ENCODE results near the gene PLK1. TPM values are rescaled to one million over a fixed set of nuclear protein-coding genes. Genes with fewer than 3 reads are reported as not detected.

The PLK1 gene
- total and polyA plus RNA-seq, 2 of the 13 experiments (the other 11 are each of a cell fraction or from before 2014, with no cell fraction given) = 71.5 to 76.3 TPM

DNA sequence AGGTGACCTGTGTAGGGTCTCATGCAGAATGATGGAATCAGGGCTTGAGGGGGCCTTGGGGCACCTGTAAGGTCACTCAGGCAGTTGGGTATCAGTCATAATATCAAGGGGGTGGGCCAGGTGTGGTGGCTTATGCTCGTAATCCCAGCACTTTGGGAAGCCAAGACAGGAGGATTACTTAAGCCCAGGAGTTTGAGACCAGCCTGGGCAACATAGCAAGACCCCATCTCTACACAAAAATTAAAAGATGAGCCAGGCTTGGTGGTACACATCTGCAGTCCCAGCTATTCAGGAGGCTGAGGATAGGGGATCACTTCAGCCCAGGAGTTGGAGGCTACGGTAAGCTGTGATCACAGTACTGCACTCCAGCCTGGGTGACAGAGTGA, 26.8 kb downstream of the PLK1 start (continued):
- TF ChIP-seq HOXA7 (CRISPR knock-in tag; IDR thresholded peaks at IDR 0.05) (0 out of 2 replicates have a peak, but pooled peaks have one; percentile 4), PAXIP1 (CRISPR knock-in tag; conservative IDR thresholded peaks at IDR 0.05) (no peak), ZNF44 (CRISPR knock-in tag; IDR thresholded peaks at IDR 0.05) (no peak)

DNA sequence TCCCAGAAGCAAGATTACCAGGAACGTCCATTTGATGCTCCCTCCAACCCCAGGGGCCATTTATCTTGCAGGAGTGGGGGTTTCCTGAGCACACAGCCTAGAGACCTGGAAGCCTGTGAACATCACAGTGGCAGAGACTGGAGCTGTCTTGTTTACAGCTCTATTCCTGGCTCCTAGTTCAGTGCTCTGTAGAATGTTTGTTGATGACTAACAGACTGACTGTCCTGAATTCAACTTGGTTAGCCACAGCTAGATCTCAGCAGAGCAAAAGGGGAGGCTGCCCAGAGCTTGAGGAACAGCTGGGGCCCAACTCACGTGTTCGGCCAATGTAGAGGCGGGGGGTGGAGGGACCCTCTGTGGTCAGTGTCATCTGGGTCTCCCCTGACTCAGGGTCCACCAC, 27.8 kb downstream of the PLK1 start:
- FAIRE-seq (no peak), ATAC-seq (no peak), DNase-seq (ENCODE audit: low spot score) (no peak)
- in situ Hi-C loops (cut with HindIII; ENCODE audit: extremely low pct_ligation_motif_present, low pct_unique_long_range_greater_than_20kb) (no loop called here), intact Hi-C loops (cut with micrococcal nuclease; ENCODE audit: unreplicated experiment) (no loop called here)
- H3K9ac ChIP-seq (ENCODE audit: insufficient read depth, low read depth, low read length) = no peak overlapping the region
- no peak overlapping the region for H3K4me2 ChIP-seq (ENCODE audit: low read depth, low read length)
- H3K27ac ChIP-seq (ENCODE audit: extremely low read length, insufficient read depth, low read length) = no peak overlapping the region
- POLR2A ChIA-PET = no interaction called here
- H3K4me3 ChIP-seq (replicated peaks in 1 of 3; ENCODE audit: insufficient read depth in 1 of 3, low read depth in 2 of 3, low read length in 3 of 3) = no peak overlapping the region
- WGBS (ENCODE audit: low lambda C conversion rate) = 84% methylated on average over 4 of the region's 4 CpGs
- H3K79me2 ChIP-seq (ENCODE audit: insufficient read depth, low read length) = no peaks in the 10 kb centered on the region
- no peaks in the 10 kb centered on the region for H3K36me3 ChIP-seq (replicated peaks in 1 of 2; ENCODE audit: control insufficient read depth in 1 of 2, insufficient read depth in 2 of 2, low read length in 2 of 2)
- no TSS peak for BruUV-seq (replicated peaks)
- peaks cover 25% of the 10 kb centered on the region for H3K4me1 ChIP-seq (ENCODE audit: insufficient read depth, low read length)
- peaks cover 19% of the 10 kb centered on the region for H3K9me3 ChIP-seq (ENCODE audit: low read length)
- H4K20me1 ChIP-seq (ENCODE audit: insufficient read depth, low read length) = no peaks in the 10 kb centered on the region
- peaks cover 0 to 3% of the 10 kb centered on the region in 2 experiments; a peak in 1 of 5 replicates for H3K27me3 ChIP-seq (ENCODE audit: control insufficient read depth in 1 of 2, insufficient read depth in 2 of 2, low read length in 2 of 2)
- no peak overlapping the region for H2AFZ ChIP-seq (ENCODE audit: low read length)
- CTCF ChIA-PET (ENCODE audit: low intra/inter-chr PET ratio, low total read pairs) = no interaction called here
- TF ChIP-seq DRAP1 (CRISPR knock-in tag; IDR thresholded peaks at IDR 0.05) (no peak), ZNF691 (CRISPR knock-in tag; IDR thresholded peaks at IDR 0.05; ENCODE audit: borderline replicate concordance, low read depth) (peak; percentile 53; the same call in 1 of the 2 replicates), ZNF3 (CRISPR knock-in tag; IDR thresholded peaks at IDR 0.05) (peak; percentile 97), MAFG (CRISPR knock-in tag; IDR thresholded peaks at IDR 0.05) (no peak)
- TF ChIP-seq, protein P1, sequence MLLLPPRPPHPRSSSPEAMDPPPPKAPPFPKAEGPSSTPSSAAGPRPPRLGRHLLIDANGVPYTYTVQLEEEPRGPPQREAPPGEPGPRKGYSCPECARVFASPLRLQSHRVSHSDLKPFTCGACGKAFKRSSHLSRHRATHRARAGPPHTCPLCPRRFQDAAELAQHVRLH (CRISPR knock-in tag; IDR thresholded peaks at IDR 0.05; ENCODE audit: borderline replicate concordance, low read depth) = no peak
- TF ChIP-seq, protein P2, sequence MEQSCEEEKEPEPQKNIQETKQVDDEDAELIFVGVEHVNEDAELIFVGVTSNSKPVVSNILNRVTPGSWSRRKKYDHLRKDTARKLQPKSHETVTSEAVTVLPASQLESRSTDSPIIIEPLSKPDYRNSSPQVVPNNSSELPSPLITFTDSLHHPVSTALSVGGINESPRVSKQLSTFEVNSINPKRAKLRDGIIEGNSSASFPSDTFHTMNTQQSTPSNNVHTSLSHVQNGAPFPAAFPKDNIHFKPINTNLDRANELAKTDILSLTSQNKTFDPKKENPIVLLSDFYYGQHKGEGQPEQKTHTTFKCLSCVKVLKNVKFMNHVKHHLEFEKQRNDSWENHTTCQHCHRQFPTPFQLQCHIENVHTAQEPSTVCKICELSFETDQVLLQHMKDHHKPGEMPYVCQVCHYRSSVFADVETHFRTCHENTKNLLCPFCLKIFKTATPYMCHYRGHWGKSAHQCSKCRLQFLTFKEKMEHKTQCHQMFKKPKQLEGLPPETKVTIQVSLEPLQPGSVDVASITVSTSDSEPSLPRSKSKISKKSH (CRISPR knock-in tag; IDR thresholded peaks at IDR 0.05; ENCODE audit: borderline replicate concordance) = peak; percentile 18; the same call in 1 of the 2 replicates

All from HepG2 (cell line).